ENCODE results near the gene EPN3.

DNA sequence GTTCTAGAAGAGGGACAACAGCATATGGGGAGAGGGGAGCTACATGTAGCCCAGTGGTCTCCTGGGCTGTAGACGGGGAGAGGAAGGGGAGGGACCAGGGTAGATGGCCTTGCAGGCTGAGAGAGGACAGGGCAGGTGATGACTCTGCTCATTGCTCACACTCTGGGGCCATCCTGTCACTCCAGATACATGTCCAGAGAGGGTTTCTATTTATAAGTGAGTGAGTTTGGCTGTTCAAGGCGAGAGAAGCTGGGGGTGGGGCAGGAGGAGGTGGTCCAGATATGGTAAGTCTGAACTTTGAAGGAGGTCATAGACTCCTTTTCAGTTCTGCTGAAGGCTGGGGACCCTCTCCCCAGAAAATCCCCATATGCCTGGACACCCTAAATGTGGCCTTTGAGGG lies 50.2 kb downstream of the EPN3 start:
- TF ChIP-seq POLR2A (IDR thresholded peaks at IDR 0.05; ENCODE audit: low read depth, low read length) (no peak), TAF1 (IDR thresholded peaks at IDR 0.05; ENCODE audit: low read depth, low read length) (no peak), POLR2AphosphoS5 (IDR thresholded peaks at IDR 0.05; ENCODE audit: low read depth, low read length) (no peak), PAX5 (IDR thresholded peaks at IDR 0.05; ENCODE audit: insufficient read depth, low read length, severe bottlenecking) (no peak)
